ENCODE data around the gene MYO3B. TPM values are rescaled to one million over a fixed set of nuclear protein-coding genes. Genes with fewer than 3 reads are reported as not detected.

MYO3B gene
- total RNA-seq, 1 experiment from 2014 or later = not detected

- 0 out of 2 replicates have a peak, but pooled peaks cover 6% of the 10 kb centered on the region for H3K27me3 ChIP-seq (replicated peaks)
These were observed 65.3 kb downstream of the MYO3B start for GRCh38 chr2:170243118-170243837.

GRCh38 chr2:170243898-170244297 lies 66.0 kb downstream of the MYO3B start:
- Histone ChIP-seq H3K9me3 (replicated peaks) (no peaks in the 10 kb centered on the region), H3K4me3 (no peak overlapping the region), H3K27ac (no peak overlapping the region), H3K36me3 (no peaks in the 10 kb centered on the region), H3K27me3 (replicated peaks) (0 out of 2 replicates have a peak, but pooled peaks cover 6% of the 10 kb centered on the region), H3K4me1 (replicated peaks) (no peaks in the 10 kb centered on the region)
- no peak for DNase-seq (ENCODE audit: low read depth in 1 of 2, low spot score in 2 of 2)

More at GRCh38 chr2:170243118-170243837, 65.3 kb downstream of the MYO3B start:
- H3K27ac ChIP-seq = no peak overlapping the region
- H3K4me1 ChIP-seq (replicated peaks) = no peaks in the 10 kb centered on the region
- H3K9me3 ChIP-seq (replicated peaks) = no peaks in the 10 kb centered on the region
- H3K4me3 ChIP-seq = no peak overlapping the region
- DNase-seq (ENCODE audit: low read depth in 1 of 2, low spot score in 2 of 2) = no peak
- no peaks in the 10 kb centered on the region for H3K36me3 ChIP-seq

GRCh38 chr2:170244555-170244954 lies 66.6 kb downstream of the MYO3B start:
- H3K4me3 ChIP-seq = no peak overlapping the region
- 0 out of 2 replicates have a peak, but pooled peaks cover 6% of the 10 kb centered on the region for H3K27me3 ChIP-seq (replicated peaks)
- no peak overlapping the region for H3K27ac ChIP-seq
- H3K36me3 ChIP-seq = no peaks in the 10 kb centered on the region
- H3K9me3 ChIP-seq (replicated peaks) = no peaks in the 10 kb centered on the region
- H3K4me1 ChIP-seq (replicated peaks) = no peaks in the 10 kb centered on the region
- no peak for DNase-seq (ENCODE audit: low read depth in 1 of 2, low spot score in 2 of 2)

- 0 out of 2 replicates have a peak, but pooled peaks cover 3% of the 10 kb centered on the region for H3K27me3 ChIP-seq (replicated peaks)
- no peak overlapping the region for H3K4me3 ChIP-seq
- no peaks in the 10 kb centered on the region for H3K4me1 ChIP-seq (replicated peaks)
- H3K36me3 ChIP-seq = no peaks in the 10 kb centered on the region
- DNase-seq (ENCODE audit: low read depth in 1 of 2, low spot score in 2 of 2) = no peak
- H3K9me3 ChIP-seq (replicated peaks) = no peaks in the 10 kb centered on the region
- H3K27ac ChIP-seq = no peak overlapping the region
These were observed 67.4 kb downstream of the MYO3B start for GRCh38 chr2:170245312-170245711.

GRCh38 chr2:170247333-170247732 lies 69.4 kb downstream of the MYO3B start:
- H3K4me3 ChIP-seq = no peak overlapping the region
- H3K27ac ChIP-seq = no peak overlapping the region
- H3K4me1 ChIP-seq (replicated peaks) = no peaks in the 10 kb centered on the region
- no peaks in the 10 kb centered on the region for H3K27me3 ChIP-seq (replicated peaks)
- no peaks in the 10 kb centered on the region for H3K36me3 ChIP-seq
- DNase-seq (ENCODE audit: low read depth in 1 of 2, low spot score in 2 of 2) = no peak
- no peaks in the 10 kb centered on the region for H3K9me3 ChIP-seq (replicated peaks)

GRCh38 chr2:170247882-170248393 lies 70.0 kb downstream of the MYO3B start:
- H3K4me1 ChIP-seq (replicated peaks) = no peaks in the 10 kb centered on the region
- no peak overlapping the region for H3K27ac ChIP-seq
- no peaks in the 10 kb centered on the region for H3K9me3 ChIP-seq (replicated peaks)

GRCh38 chr2:170248574-170249393 lies 70.8 kb downstream of the MYO3B start:
- Histone ChIP-seq H3K9me3 (replicated peaks) (no peaks in the 10 kb centered on the region), H3K27ac (no peak overlapping the region), H3K27me3 (replicated peaks) (no peaks in the 10 kb centered on the region), H3K4me1 (replicated peaks) (no peaks in the 10 kb centered on the region), H3K4me3 (no peak overlapping the region), H3K36me3 (no peaks in the 10 kb centered on the region)
- no peak for DNase-seq (ENCODE audit: low read depth in 1 of 2, low spot score in 2 of 2)

More at GRCh38 chr2:170247882-170248393, 70.0 kb downstream of the MYO3B start:
- no peaks in the 10 kb centered on the region for H3K27me3 ChIP-seq (replicated peaks)
- H3K36me3 ChIP-seq = no peaks in the 10 kb centered on the region
- no peak overlapping the region for H3K4me3 ChIP-seq
- no peak for DNase-seq (ENCODE audit: low read depth in 1 of 2, low spot score in 2 of 2)

GRCh38 chr2:170249761-170250160 lies 71.8 kb downstream of the MYO3B start:
- H3K27ac ChIP-seq = no peak overlapping the region
- H3K4me1 ChIP-seq (replicated peaks) = no peaks in the 10 kb centered on the region
- H3K27me3 ChIP-seq (replicated peaks) = no peaks in the 10 kb centered on the region
- H3K36me3 ChIP-seq = no peaks in the 10 kb centered on the region
- no peaks in the 10 kb centered on the region for H3K9me3 ChIP-seq (replicated peaks)
- H3K4me3 ChIP-seq = no peak overlapping the region
- no peak for DNase-seq (ENCODE audit: low read depth in 1 of 2, low spot score in 2 of 2)

- no peaks in the 10 kb centered on the region for H3K27me3 ChIP-seq (replicated peaks)
- no peaks in the 10 kb centered on the region for H3K36me3 ChIP-seq
- H3K27ac ChIP-seq = no peak overlapping the region
- no peak for DNase-seq (ENCODE audit: low read depth in 1 of 2, low spot score in 2 of 2)
- no peaks in the 10 kb centered on the region for H3K4me1 ChIP-seq (replicated peaks)
- no peak overlapping the region for H3K4me3 ChIP-seq
- H3K9me3 ChIP-seq (replicated peaks) = no peaks in the 10 kb centered on the region
These were observed 72.6 kb downstream of the MYO3B start for GRCh38 chr2:170250584-170250983.

GRCh38 chr2:170252414-170252813 lies 74.5 kb downstream of the MYO3B start:
- no peak for DNase-seq (ENCODE audit: low read depth in 1 of 2, low spot score in 2 of 2)
- Histone ChIP-seq H3K27me3 (replicated peaks) (no peaks in the 10 kb centered on the region), H3K4me1 (replicated peaks) (no peaks in the 10 kb centered on the region), H3K4me3 (no peak overlapping the region), H3K9me3 (replicated peaks) (no peaks in the 10 kb centered on the region), H3K36me3 (no peaks in the 10 kb centered on the region), H3K27ac (no peak overlapping the region)

GRCh38 chr2:170253721-170254230 lies 75.8 kb downstream of the MYO3B start:
- H3K9me3 ChIP-seq (replicated peaks) = no peaks in the 10 kb centered on the region
- DNase-seq (ENCODE audit: low read depth in 1 of 2, low spot score in 2 of 2) = no peak
- H3K36me3 ChIP-seq = no peaks in the 10 kb centered on the region
- no peaks in the 10 kb centered on the region for H3K4me1 ChIP-seq (replicated peaks)
- no peak overlapping the region for H3K27ac ChIP-seq
- no peak overlapping the region for H3K4me3 ChIP-seq
- no peaks in the 10 kb centered on the region for H3K27me3 ChIP-seq (replicated peaks)

GRCh38 chr2:170254293-170254732 lies 76.4 kb downstream of the MYO3B start:
- no peaks in the 10 kb centered on the region for H3K4me1 ChIP-seq (replicated peaks)
- H3K36me3 ChIP-seq = no peaks in the 10 kb centered on the region
- H3K9me3 ChIP-seq (replicated peaks) = no peaks in the 10 kb centered on the region
- no peaks in the 10 kb centered on the region for H3K27me3 ChIP-seq (replicated peaks)
- no peak for DNase-seq (ENCODE audit: low read depth in 1 of 2, low spot score in 2 of 2)
- H3K27ac ChIP-seq = no peak overlapping the region
- no peak overlapping the region for H3K4me3 ChIP-seq

- no peaks in the 10 kb centered on the region for H3K36me3 ChIP-seq
- H3K27ac ChIP-seq = no peak overlapping the region
- H3K4me1 ChIP-seq (replicated peaks) = no peaks in the 10 kb centered on the region
- no peak overlapping the region for H3K4me3 ChIP-seq
- no peaks in the 10 kb centered on the region for H3K9me3 ChIP-seq (replicated peaks)
- no peaks in the 10 kb centered on the region for H3K27me3 ChIP-seq (replicated peaks)
- DNase-seq (ENCODE audit: low read depth in 1 of 2, low spot score in 2 of 2) = no peak
These were observed 77.2 kb downstream of the MYO3B start for GRCh38 chr2:170255137-170255536.

- no peak for DNase-seq (ENCODE audit: low read depth in 1 of 2, low spot score in 2 of 2)
- Histone ChIP-seq H3K4me3 (no peak overlapping the region), H3K4me1 (replicated peaks) (no peaks in the 10 kb centered on the region), H3K9me3 (replicated peaks) (no peaks in the 10 kb centered on the region), H3K27ac (no peak overlapping the region), H3K36me3 (no peaks in the 10 kb centered on the region), H3K27me3 (replicated peaks) (no peaks in the 10 kb centered on the region)
These were observed 78.0 kb downstream of the MYO3B start for GRCh38 chr2:170255971-170256370.

All from SJSA1 (cell line).